ENCODE measurements around the gene CETN2. TPM values are rescaled to one million over a fixed set of nuclear protein-coding genes. Genes with fewer than 3 reads are reported as not detected.
"Not testable (repeated sequence)": the region's sequence is repeated elsewhere in the genome, so short reads cannot be mapped to it uniquely, and the experiment has no call there.

CETN2 gene
- polyA plus RNA-seq, 3 donors = 14.3 to 48.5 (median 24.3) TPM

DNA sequence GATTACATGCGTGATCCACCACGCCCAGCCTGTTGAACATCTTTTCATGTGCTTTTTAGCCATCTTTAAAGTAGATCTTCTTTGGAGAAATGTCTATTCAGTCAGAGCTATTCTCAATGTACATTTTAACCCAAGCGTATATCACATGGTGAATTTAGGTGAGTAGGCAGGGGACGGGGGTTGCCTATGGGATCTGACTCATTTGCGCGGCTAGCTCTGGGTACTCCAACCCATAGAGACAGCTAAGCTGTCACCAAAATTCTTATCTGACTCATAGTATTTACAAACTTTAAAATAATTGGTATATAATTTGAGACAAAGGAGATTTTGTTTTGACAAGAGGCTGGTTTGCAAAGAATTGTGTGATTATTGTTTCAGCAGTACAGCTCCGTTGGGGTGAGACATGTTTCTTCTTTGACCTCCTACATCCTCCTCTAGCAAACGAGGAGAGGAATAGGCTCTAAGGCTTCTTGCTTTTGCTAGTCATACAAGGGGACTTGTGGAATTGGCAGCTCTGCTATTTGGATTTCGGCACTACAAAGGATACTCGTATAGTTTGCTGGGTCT, 12.3 kb upstream of the CETN2 start:
- H3K27ac ChIP-seq (ENCODE audit: low read depth, low read length) = no peak overlapping the region
- WGBS, 3 donors = 92 to 95% (median 93%) methylated on average over 10 of the region's 10 CpGs

DNA sequence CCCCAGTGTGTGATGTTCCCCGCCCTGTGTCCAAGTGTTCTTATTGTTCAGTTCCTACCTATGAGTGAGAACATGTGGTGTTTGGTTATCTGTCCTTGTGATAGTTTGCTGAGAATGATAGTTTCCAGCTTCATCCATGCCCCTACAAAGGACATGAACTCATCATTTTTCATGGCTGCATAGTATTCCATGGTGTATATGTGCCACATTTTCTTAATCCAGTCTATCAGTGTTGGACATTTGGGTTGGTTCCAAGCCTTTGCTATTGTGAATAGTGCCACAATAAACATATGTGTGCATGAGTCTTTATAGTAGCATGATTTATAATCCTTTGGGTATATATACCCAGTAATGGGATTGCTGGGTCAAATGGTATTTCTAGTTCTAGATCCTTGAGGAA, 4.9 kb upstream of the CETN2 start:
- not testable (repeated sequence) for H3K27ac ChIP-seq (ENCODE audit: low read depth, low read length)
- 93 to 100% (median 94%) methylated on average over 1 of the region's 1 CpG for WGBS, 3 donors

DNA sequence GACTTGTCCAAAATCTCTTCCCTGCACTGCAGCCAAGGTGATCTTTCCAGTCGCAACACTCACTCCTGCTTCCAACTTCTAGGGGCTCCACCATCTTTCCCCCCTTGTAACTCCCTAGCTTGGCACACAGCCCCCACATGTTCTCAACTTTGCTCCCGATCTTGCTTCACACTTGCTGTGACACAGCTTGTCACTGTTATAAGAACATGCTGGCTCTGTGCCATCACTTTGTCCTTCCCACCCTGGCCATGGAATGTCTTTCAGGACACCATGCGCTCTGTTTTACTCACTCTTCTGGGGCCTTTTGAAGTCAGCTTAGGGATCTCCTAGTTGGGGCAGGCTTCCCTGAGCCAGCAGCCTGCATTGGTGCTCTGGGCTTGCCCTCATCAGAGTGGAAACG, 2.8 kb upstream of the CETN2 start:
- 80 to 86% (median 83%) methylated on average over 4 of the region's 4 CpGs for WGBS, 3 donors
- no peak overlapping the region for H3K27ac ChIP-seq (ENCODE audit: low read depth, low read length)

DNA sequence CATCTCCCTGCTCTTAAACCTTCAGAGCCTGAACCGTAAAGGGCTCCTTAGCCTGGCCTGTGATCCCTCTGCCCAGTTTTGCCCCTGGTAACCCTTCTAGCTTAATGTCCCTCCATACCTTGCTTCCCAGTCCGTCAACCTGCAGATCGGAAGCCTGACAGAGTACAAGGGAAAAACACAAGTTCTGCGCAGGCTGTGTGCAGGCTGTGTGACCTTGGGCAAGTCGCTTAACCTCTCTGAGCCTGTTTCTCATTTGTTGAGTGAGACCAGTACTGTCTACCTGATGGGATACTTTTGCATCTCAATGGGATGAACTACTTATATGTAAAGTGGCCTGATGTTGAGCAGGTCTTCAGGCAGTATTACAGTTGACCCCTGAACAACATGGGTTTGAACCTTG, 2.0 kb upstream of the CETN2 start:
- WGBS, 3 donors = 88 to 97% (median 93%) methylated on average over 5 of the region's 5 CpGs
- H3K27ac ChIP-seq (ENCODE audit: low read depth, low read length) = no peak overlapping the region

DNA sequence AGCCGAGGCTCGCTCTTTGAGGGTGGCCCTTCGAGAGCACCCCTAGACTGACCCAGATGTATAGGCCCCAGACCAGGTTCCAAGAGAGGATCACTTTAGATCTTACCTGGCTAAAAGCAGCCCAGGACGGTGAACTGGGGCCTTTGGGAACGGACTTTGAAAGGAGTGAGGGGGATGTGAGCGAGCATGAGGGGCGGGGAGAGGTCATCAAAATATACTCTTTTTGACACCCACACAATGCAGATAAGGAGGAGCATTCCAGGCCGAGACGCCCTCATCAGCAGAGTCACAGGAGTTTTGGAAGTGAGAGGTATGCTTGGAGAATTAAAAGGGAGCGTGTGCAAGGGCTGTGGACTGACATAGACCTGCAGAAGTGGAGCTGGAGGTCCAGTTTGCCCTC, 834 bp upstream of the CETN2 start:
- 2 to 31% (median 7%) methylated on average over 8 to 10 of the region's 10 CpGs for WGBS, 3 donors
- no peak overlapping the region for H3K27ac ChIP-seq (ENCODE audit: low read depth, low read length)

DNA sequence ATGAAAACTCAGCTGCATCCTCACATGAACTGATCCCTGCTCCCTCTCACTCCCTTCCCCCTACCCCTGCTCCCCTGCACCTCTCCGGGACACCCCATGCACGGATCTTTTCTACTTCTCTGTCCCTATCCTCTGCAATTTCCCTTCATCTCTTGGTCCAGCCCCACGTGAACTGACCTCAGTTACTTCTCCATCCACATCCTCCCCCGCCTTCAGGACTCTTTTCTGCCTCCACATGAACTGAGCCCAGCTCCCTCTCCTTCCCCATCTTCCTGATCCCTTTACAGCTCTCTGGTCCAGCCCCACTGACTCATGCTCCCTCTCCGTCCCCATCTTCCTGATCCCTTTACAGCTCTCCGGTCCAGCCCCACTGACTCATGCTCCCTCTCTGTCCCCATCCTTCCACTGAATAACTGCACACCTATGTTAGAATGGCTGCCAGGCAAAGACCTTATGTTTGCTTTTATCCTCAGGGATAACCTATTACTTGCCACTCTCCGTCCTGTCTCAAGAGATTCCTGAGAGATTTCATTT, 5.6 kb downstream of the CETN2 start:
- 53 to 62% (median 54%) methylated on average over 7 of the region's 7 CpGs for WGBS, 3 donors
- no peak overlapping the region for H3K27ac ChIP-seq (ENCODE audit: low read depth, low read length)

DNA sequence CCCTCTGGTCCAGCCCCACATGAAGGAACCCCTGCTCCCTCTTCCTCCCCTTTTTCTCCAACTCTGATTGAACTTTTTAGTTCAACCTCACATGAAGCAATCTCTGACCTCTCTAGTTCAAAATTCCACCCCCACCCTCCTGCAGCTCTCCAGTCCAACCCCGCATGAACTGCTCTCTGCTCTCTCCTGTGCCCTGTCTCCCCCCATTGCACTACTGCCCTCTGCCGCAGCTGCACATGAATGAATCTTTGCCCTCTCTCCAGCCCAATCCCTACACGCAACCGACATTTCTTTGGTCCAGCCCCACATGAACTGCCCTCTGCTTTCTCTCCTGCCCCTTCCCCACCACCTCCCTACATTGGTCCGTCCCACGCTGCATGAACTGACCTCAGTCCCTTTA, 6.9 kb downstream of the CETN2 start:
- WGBS, 3 donors = 52 to 71% (median 67%) methylated on average over 6 of the region's 6 CpGs
- no peak overlapping the region for H3K27ac ChIP-seq (ENCODE audit: low read depth, low read length)

DNA sequence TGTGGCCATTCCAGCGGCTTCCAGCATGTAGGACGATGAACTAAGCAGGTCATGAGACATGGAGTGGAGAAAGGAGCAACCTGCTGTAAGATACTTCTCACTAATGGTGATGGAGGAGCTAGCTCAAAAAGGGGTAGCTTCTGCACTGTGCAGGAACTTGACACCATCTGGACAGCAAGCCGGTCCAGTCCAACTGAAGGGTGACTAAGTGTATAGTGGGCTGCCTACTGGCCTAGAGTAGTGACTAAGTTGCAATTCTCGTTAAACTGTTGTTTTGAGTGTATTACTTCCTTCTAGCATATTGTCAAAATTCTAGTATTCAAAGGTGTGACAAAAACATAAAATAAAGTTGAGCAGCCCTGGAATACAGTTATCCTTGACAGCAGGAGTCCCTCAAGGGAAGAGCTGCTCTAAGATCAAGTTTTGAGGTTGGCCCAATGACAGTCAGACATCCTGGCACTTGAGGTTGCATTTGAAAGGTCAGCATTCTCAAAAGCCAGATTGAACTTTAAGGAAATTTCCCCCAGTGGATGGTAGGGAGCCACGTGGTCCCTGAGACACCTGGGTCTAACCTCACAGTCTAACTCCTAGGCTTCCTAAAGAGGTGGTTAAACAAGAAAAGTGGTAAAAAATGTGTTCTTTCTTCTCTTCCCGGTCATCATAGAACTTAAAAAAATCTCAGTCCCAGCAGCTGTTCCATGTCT, 8.0 kb downstream of the CETN2 start:
- WGBS, 3 donors = 60 to 71% (median 65%) methylated on average over 6 of the region's 6 CpGs

DNA sequence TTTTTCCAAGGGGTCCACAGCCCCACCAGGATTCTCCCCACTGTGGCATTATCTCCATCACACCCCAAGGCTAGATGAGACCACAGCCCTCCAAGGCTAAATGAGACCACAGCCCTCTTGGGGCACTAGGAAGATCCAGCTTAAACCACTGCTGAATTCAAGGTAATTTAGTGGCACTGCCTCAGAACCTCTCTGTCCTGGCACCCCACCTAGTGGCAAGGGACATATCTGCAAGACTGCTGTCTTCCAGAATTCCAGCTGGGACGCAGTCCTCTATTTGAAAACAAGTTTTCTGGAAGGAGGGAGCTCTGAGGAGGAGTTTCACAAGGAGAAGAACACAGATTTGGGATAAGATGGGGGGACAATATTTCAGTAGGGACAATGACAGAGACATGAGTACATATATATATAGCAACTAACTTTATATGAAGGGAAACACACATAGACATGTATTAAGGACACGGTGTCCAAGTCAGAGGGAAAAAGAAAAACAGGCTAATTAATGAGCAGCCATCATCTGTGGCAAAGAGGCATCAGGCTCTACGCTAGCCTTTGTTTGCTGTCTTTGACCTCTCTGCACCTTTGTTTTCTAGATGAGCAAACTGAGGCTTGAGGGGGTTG, 9.3 kb downstream of the CETN2 start:
- no peak overlapping the region for H3K27ac ChIP-seq (ENCODE audit: low read depth, low read length)
- WGBS, 3 donors = 28 to 58% (median 58%) methylated on average over 3 of the region's 3 CpGs

More for the DNA sequence above, 8.0 kb downstream of the CETN2 start:
- no peak overlapping the region for H3K27ac ChIP-seq (ENCODE audit: low read depth, low read length)

DNA sequence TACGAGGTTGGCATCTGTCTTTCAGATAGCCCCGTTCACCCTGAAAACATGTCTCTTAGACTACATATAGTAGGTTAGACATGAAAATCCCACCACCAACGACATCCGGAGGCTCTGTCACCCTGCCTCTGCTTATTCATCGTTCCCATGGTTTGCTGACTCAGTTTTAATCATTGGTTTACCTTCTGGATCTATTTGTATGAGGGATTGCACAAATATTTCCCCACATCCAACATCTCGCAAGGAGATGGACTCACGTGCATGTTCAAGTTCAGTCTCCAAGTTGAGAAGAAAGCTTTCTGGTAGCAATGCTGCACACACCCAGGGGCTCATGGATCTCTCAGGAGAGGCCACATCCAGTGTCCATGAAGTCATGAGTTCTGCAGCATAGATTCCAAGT, 10.8 kb downstream of the CETN2 start:
- WGBS, 3 donors = 77 to 90% (median 88%) methylated on average over 7 of the region's 7 CpGs
- H3K27ac ChIP-seq (ENCODE audit: low read depth, low read length) = no peak overlapping the region

DNA sequence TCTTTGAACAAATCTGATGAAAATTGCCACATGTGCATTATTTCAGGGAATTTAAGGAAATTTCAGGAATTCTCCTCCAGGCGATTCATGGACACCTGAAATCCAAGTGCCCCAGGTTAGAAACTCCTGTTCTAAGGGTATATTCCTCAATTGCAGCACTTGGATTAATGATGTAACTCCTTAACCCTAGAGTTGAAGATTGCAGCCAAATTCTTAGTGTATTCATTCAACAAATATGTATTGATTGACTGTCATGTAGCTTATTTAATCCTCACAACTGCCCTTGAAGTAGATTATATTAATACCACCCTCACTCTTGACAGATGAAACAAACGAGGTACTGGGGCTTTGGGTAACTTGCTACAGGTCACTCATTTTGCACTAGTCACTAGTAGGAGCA, 11.3 kb downstream of the CETN2 start:
- no peak overlapping the region for H3K27ac ChIP-seq (ENCODE audit: low read depth, low read length)
- 58 to 79% (median 72%) methylated on average over 2 of the region's 2 CpGs for WGBS, 3 donors

DNA sequence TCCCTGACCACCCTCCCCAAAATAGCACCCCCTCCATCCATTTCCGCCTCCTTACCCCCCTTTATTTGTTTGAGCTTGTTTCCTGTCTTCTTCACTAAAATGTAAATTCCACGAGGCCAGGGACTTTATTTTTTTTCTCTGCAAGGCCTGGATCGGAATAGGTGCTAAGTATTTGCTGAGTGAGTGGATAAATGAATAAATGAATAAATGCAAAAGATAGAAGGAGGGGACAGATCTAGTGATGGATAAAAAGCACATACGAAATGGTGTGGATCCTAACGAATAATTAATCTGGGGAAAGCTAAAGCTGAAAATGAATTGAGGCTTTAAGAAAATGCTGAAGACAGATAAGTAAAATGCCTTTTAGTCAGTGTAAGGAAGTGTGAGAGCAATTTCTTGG, 12.2 kb downstream of the CETN2 start:
- WGBS, 3 donors = 63 to 74% (median 70%) methylated on average over 5 of the region's 5 CpGs
- no peak overlapping the region for H3K27ac ChIP-seq (ENCODE audit: low read depth, low read length)

DNA sequence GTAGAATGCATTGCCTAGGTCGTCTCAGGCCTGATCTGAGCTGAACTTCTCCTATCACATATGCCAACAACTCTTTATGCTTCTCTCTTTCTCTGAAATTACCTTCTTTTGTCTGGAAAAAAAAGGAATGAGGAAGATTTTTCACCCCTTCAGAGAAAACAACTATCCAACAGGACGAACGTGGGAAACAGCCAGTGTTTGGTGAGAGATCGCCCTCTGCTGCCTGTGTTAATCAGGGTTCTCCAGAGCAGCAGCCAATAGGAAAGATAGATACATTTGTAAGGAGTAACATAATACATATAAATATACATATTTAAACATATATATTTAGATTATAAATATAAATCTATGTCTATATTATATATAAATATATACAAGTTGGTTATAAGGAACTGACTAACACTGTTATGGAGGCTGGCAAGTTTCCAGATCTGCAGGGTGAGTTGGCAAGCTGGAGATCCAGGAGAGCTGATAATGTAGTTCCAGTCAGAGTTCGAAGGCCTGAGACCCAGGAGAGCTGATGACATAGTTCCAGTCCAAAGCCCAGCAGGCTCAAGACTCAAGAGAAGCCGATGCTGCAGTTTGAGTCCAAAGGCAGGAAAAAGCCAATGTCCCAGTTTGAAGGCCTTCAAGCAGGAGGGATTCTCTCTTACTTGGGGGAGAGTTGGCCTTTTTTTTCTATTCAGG, 13.3 kb downstream of the CETN2 start:
- WGBS, 3 donors = 29 to 35% (median 33%) methylated on average over 6 of the region's 6 CpGs
- H3K27ac ChIP-seq (ENCODE audit: low read depth, low read length) = no peak overlapping the region

DNA sequence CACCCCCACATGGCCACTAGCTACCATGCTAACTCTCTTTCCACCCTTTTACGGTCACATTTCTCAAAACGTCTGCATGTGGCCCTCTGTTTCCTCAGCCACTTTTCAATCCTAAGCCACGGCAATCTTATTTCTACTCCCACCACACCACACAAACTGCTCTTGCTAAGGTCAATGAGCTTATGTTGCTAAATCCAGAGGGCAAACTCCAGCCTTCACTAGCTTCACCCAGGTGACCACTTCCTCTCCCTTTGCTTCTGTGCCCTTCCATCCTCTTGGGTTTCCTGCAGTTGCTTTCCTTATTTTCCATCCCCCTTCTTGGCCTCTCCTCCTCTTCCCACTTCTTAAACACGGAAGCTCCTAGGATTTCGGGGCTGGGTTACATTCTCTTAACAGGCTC, 16.5 kb downstream of the CETN2 start:
- 59 to 76% (median 62%) methylated on average over 5 of the region's 5 CpGs for WGBS, 3 donors
- H3K27ac ChIP-seq (ENCODE audit: low read depth, low read length) = no peak overlapping the region

DNA sequence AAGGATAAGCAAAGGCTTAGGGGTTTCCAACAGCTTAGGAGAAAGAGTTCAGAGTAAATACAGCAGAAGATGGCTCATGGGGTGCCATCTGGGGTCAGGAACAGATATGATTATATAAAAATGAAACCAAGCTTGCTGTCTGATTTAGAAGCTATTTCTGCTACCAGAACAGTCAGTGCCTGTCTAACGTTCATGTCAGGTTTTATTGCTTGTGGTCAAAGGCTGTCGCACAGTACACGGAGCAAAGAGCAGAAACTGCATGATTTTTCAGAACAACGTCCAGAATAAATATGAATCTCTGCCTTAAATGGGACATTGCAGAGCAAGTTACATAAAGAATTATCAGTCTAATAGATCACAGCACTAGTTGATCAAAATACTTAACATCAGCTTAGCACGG, 17.4 kb downstream of the CETN2 start:
- no peak overlapping the region for H3K27ac ChIP-seq (ENCODE audit: low read depth, low read length)
- WGBS, 3 donors = 38 to 57% (median 50%) methylated on average over 5 of the region's 5 CpGs

DNA sequence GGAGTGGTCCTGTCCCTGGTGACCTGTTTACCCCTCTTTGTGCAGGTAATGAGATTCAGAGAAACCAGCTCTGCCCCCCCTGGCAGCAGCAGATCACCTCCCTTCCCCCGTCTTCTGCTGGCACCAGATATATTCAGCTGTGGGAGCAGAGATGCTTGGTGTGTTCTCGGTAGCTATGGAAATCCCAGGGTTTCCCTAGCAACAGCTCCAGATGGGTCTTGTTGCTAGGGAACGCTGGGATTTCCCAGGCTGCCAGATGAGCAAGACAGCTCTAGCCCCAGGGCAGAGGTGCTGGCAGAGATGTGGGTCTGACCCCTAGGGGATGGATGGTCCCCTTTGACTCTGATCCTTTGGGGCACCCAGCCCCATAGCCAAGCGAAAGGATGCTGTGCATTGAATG, 20.2 kb downstream of the CETN2 start:
- no peak overlapping the region for H3K27ac ChIP-seq (ENCODE audit: low read depth, low read length)
- 50 to 73% (median 52%) methylated on average over 4 of the region's 4 CpGs for WGBS, 3 donors

DNA sequence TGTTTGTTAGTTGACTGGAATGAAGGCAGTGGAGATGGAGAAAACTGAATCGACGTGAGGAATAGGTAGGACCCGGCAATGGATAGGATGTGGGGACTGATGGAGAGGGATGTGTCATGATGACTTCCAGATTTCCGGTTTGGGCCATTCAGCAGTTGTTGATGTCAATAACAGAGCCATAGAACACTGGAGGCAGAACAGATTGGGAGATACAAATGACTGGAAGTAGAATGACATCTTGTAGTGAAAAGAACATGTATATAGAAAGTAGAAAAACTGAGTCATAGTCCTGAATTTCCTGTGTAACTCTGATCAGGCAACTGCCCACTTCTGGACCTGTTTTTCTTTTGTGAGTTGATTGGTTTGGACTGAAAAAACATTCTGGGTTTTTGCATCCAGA, 24.5 kb downstream of the CETN2 start:
- no peak overlapping the region for H3K27ac ChIP-seq (ENCODE audit: low read depth, low read length)
- 67 to 85% (median 84%) methylated on average over 4 of the region's 4 CpGs for WGBS, 3 donors

DNA sequence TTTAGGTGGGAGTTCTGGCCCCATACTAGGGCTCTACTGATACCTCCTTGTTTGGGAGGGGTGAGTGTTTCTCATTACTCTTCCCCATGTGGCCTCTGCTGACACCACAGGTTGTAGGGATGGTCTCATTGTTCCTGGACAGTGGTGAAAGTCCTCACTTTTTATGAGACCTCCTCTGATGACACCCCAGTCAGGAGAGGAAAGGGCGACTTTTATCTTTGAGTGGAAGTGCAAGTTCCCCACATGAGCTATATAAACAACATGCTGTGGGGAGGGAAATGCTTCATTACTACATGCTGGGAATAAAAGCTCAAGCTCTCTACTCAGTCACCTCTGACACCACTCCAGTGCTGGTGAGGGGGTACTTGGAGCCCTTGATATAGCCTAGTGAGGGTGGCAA, 31.6 kb downstream of the CETN2 start:
- WGBS, 3 donors = 64 to 77% (median 69%) methylated on average over 1 of the region's 1 CpG
- H3K27ac ChIP-seq (ENCODE audit: low read depth, low read length) = no peak overlapping the region

DNA sequence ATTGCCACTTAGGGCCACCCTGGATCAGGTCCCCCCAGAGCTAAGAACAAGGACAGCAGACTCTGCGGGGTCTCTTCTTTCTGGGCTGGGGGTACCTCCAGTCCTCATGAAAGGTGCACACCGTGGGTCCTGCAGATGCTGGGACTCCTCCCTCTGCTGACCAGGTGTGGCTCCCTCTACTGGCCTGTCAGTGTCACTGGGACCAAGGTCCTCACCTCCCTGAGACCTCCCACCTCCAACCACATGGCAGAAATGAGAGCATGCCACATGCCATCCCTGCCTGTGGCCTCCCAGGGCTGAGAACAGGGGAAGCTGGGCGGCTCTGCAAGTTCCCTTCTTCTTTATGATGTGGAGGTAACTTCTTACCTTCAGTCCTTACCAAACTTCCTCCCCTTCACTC, 43.5 kb downstream of the CETN2 start:
- no CpG with 5 or more reads among the region's 3 CpGs for WGBS, 3 donors
- not testable (repeated sequence) for H3K27ac ChIP-seq (ENCODE audit: low read depth, low read length)
